ENCODE data around the gene BAD. TPM values are rescaled to one million over a fixed set of nuclear protein-coding genes. Genes with fewer than 3 reads are reported as not detected.

BAD gene
- total and polyA plus RNA-seq, 4 experiments from 2014 or later, result 23.1 to 70.1 (median 37.2) TPM

GRCh38 chr11:64232182-64232966 is 52.1 kb downstream of the BAD start:
- no peaks in the 10 kb centered on the region for H3K9me3 Mint-ChIP-seq
- no peaks in the 10 kb centered on the region for H3K9me3 ChIP-seq (ENCODE audit: control insufficient read depth in 1 of 2, low read length in 2 of 2)
- H3K4me1 ChIP-seq (ENCODE audit: insufficient read depth, low read length), result peaks cover 46% of the 10 kb centered on the region
- H3K4me3 Mint-ChIP-seq, result peak overlapping the region; percentile 54 to 88 (median 70)
- peaks cover under 1% of the 10 kb centered on the region for H3K36me3 ChIP-seq (ENCODE audit: insufficient read depth, low read length)
- intact Hi-C loops (cut with micrococcal nuclease), result no loop called here
- H3K36me3 Mint-ChIP-seq, result peaks cover 0 to 14% of the 10 kb centered on the region in 2 donors
- ChIA-PET CTCF (ENCODE audit: partially characterized antibody) (interaction anchor here (1.1 to 18.8 kb wide), 7 partner anchors 9 to 85 kb away, joined by 4 to 207 read pairs (median 7); partner anchors contain the start of genes CATSPERZ, ESRRA, FERMT3 and FKBP2), POLR2A (ENCODE audit: partially characterized antibody) (interaction anchor here (1.5 to 38.9 kb wide), 7 partner anchors 8 to 72 kb away, joined by 6 to 937 read pairs (median 10); partner anchors contain the start of genes BAD, ESRRA, FERMT3 and FKBP2)
- H3K4me1 Mint-ChIP-seq, result peaks cover 16 to 59% (median 43%) of the 10 kb centered on the region in 4 donors
- H3K27ac ChIP-seq (ENCODE audit: low read depth, low read length), result no peak overlapping the region
- H3K27me3 Mint-ChIP-seq, result no peaks in the 10 kb centered on the region
- no peaks in the 10 kb centered on the region for H3K27me3 ChIP-seq (ENCODE audit: insufficient read depth, low read length)
- peak in 1 of 5 donors; percentile 32 for DNase-seq
- H3K4me3 ChIP-seq (ENCODE audit: low read length in 2 of 2), result no peak overlapping the region
- peak overlapping the region; percentile 27 to 96 (median 81) for H3K27ac Mint-ChIP-seq

GRCh38 chr11:64231546-64231945 is 52.9 kb downstream of the BAD start:
- Mint-ChIP-seq H3K9me3 (no peaks in the 10 kb centered on the region), H3K27me3 (no peaks in the 10 kb centered on the region), H3K4me1 (peaks cover 18 to 67% (median 48%) of the 10 kb centered on the region in 4 donors), H3K27ac (peak overlapping the region; percentile 66 to 96 (median 79)), H3K4me3 (peak overlapping the region; percentile 43 to 93 (median 86)), H3K36me3 (peaks cover 0 to 9% of the 10 kb centered on the region in 2 donors)
- Histone ChIP-seq H3K4me1 (ENCODE audit: insufficient read depth, low read length) (peaks cover 55% of the 10 kb centered on the region), H3K27me3 (ENCODE audit: insufficient read depth, low read length) (no peaks in the 10 kb centered on the region), H3K9me3 (ENCODE audit: control insufficient read depth in 1 of 2, low read length in 2 of 2) (no peaks in the 10 kb centered on the region), H3K27ac (ENCODE audit: low read depth, low read length) (no peak overlapping the region), H3K36me3 (ENCODE audit: insufficient read depth, low read length) (no peaks in the 10 kb centered on the region), H3K4me3 (ENCODE audit: low read length in 2 of 2) (no peak overlapping the region)
- POLR2A ChIA-PET (ENCODE audit: partially characterized antibody), result interaction anchor here (0.8 to 38.9 kb wide), 8 partner anchors 7 to 86 kb away, joined by 3 to 937 read pairs (median 9); partner anchors contain the start of genes BAD, ESRRA, FERMT3 and FKBP2
- peak in 1 of 5 donors; percentile 31 for DNase-seq
- intact Hi-C loops (cut with micrococcal nuclease), result no loop called here
- CTCF ChIA-PET (ENCODE audit: partially characterized antibody), result interaction anchor here (2.2 to 18.8 kb wide), 3 partner anchors 10 to 25 kb away, joined by 6 to 207 read pairs (median 8); partner anchors contain the start of genes FERMT3 and FKBP2

- Histone ChIP-seq H3K9me3 (ENCODE audit: control insufficient read depth in 1 of 2, low read length in 2 of 2) (no peaks in the 10 kb centered on the region), H3K4me3 (ENCODE audit: low read length in 2 of 2) (peak overlapping the region; percentile 52 to 86), H3K4me1 (ENCODE audit: insufficient read depth, low read length) (peaks cover 54% of the 10 kb centered on the region), H3K36me3 (ENCODE audit: insufficient read depth, low read length) (no peaks in the 10 kb centered on the region), H3K27me3 (ENCODE audit: insufficient read depth, low read length) (no peaks in the 10 kb centered on the region), H3K27ac (ENCODE audit: low read depth, low read length) (peak overlapping the region; percentile 77)
- Mint-ChIP-seq H3K4me1 (peaks cover 18 to 67% (median 48%) of the 10 kb centered on the region in 4 donors), H3K9me3 (no peaks in the 10 kb centered on the region), H3K4me3 (peak overlapping the region; percentile 86 to 93 (median 88)), H3K36me3 (peaks cover 0 to 9% of the 10 kb centered on the region in 2 donors), H3K27ac (peak overlapping the region; percentile 77 to 97 (median 92)), H3K27me3 (no peaks in the 10 kb centered on the region)
- intact Hi-C loops (cut with micrococcal nuclease), result loop anchor here (1.0 kb wide), 4 partner anchors 10 to 73 kb away; partner anchors contain the start of genes FKBP2 and PLCB3
- peak in 1 of 5 donors; percentile 41 for DNase-seq
- POLR2A ChIA-PET (ENCODE audit: partially characterized antibody), result interaction anchor here (0.8 to 38.9 kb wide), 7 partner anchors 6 to 86 kb away, joined by 3 to 937 read pairs (median 10); partner anchors contain the start of genes BAD, ESRRA, FERMT3 and FKBP2
- CTCF ChIA-PET (ENCODE audit: partially characterized antibody), result interaction anchor here (2.2 to 18.8 kb wide), 2 partner anchors 10 to 24 kb away, joined by 8 to 207 read pairs; partner anchors contain the start of genes FERMT3 and FKBP2
Observed at GRCh38 chr11:64230985-64231365, 53.5 kb downstream of the BAD start.

- Mint-ChIP-seq H3K27me3 (no peaks in the 10 kb centered on the region), H3K4me1 (peaks cover 17 to 68% (median 47%) of the 10 kb centered on the region in 4 donors), H3K4me3 (peak within 1 kb of the TSS; percentile 86 to 93 (median 88)), H3K27ac (peak within 1 kb of the TSS; percentile 92 to 97 (median 94)), H3K9me3 (no peaks in the 10 kb centered on the region), H3K36me3 (peaks cover 0 to 9% of the 10 kb centered on the region in 2 donors)
- Histone ChIP-seq H3K4me3 (ENCODE audit: low read length in 2 of 2) (peak within 1 kb of the TSS; percentile 52 to 86), H3K27ac (ENCODE audit: low read depth, low read length) (peak within 1 kb of the TSS; percentile 77), H3K9me3 (ENCODE audit: control insufficient read depth in 1 of 2, low read length in 2 of 2) (no peaks in the 10 kb centered on the region), H3K4me1 (ENCODE audit: insufficient read depth, low read length) (peaks cover 53% of the 10 kb centered on the region), H3K36me3 (ENCODE audit: insufficient read depth, low read length) (no peaks in the 10 kb centered on the region), H3K27me3 (ENCODE audit: insufficient read depth, low read length) (no peaks in the 10 kb centered on the region)
- ChIA-PET POLR2A (ENCODE audit: partially characterized antibody) (interaction anchor here (0.8 to 38.9 kb wide), 9 partner anchors 15 to 87 kb away, joined by 3 to 937 read pairs (median 7); partner anchors contain the start of genes BAD, ESRRA, FERMT3 and FKBP2), CTCF (ENCODE audit: partially characterized antibody) (interaction anchor here (0.6 to 18.8 kb wide), 4 partner anchors 20 to 53 kb away, joined by 3 to 207 read pairs (median 4); partner anchors contain the start of genes FERMT3, PLCB3 and STIP1)
- intact Hi-C loops (cut with micrococcal nuclease), result loop anchor here (1.0 kb wide), 4 partner anchors 11 to 74 kb away; partner anchors contain the start of genes FKBP2 and PLCB3
- peak; percentile 87 to 92 (median 88) for DNase-seq
Observed at GRCh38 chr11:64230171-64230984, 54.1 kb downstream of the BAD start, which contains the start of gene DNAJC4. Gene DNAJC4, plus strand, starts transcription at chr11:64230548. Its CDS starts 307 bp downstream, at chr11:64230855.

- DNase-seq, result no peak
- H3K36me3 Mint-ChIP-seq, result peaks cover 0 to 5% of the 10 kb centered on the region in 2 donors
- H3K4me3 ChIP-seq (ENCODE audit: low read length in 2 of 2), result peak overlapping the region; percentile 52 to 86
- POLR2A ChIA-PET (ENCODE audit: partially characterized antibody), result interaction anchor here (1.3 to 38.9 kb wide), 6 partner anchors 16 to 88 kb away, joined by 4 to 937 read pairs (median 8); partner anchors contain the start of genes FERMT3, FKBP2, PLCB3 and PPP1R14B
- intact Hi-C loops (cut with micrococcal nuclease), result loop anchor here (1.0 kb wide), 4 partner anchors 12 to 75 kb away; partner anchors contain the start of genes FKBP2 and PLCB3
- CTCF ChIA-PET (ENCODE audit: partially characterized antibody), result interaction anchor here (0.6 to 18.8 kb wide), 5 partner anchors 11 to 53 kb away, joined by 3 to 207 read pairs (median 3); partner anchors contain the start of genes FERMT3, FKBP2, PLCB3 and STIP1
- peak overlapping the region; percentile 92 to 97 (median 94) for H3K27ac Mint-ChIP-seq
- no peaks in the 10 kb centered on the region for H3K9me3 Mint-ChIP-seq
- no peaks in the 10 kb centered on the region for H3K9me3 ChIP-seq (ENCODE audit: control insufficient read depth in 1 of 2, low read length in 2 of 2)
- no peaks in the 10 kb centered on the region for H3K27me3 ChIP-seq (ENCODE audit: insufficient read depth, low read length)
- peaks cover 55% of the 10 kb centered on the region for H3K4me1 ChIP-seq (ENCODE audit: insufficient read depth, low read length)
- H3K27me3 Mint-ChIP-seq, result no peaks in the 10 kb centered on the region
- peaks cover 16 to 69% (median 46%) of the 10 kb centered on the region in 4 donors for H3K4me1 Mint-ChIP-seq
- peak overlapping the region; percentile 86 to 93 (median 88) for H3K4me3 Mint-ChIP-seq
- peak overlapping the region; percentile 77 for H3K27ac ChIP-seq (ENCODE audit: low read depth, low read length)
- H3K36me3 ChIP-seq (ENCODE audit: insufficient read depth, low read length), result no peaks in the 10 kb centered on the region
Observed at GRCh38 chr11:64229744-64230170, 54.7 kb downstream of the BAD start.

Measured in CD4-positive, alpha-beta memory T cell (primary cell).